ENCODE data around the gene PHOSPHO2. TPM values are rescaled to one million over a fixed set of nuclear protein-coding genes. Genes with fewer than 3 reads are reported as not detected.
"Not testable (repeated sequence)": the region's sequence is repeated elsewhere in the genome, so short reads cannot be mapped to it uniquely, and the experiment has no call there.

Gene PHOSPHO2
- polyA plus RNA-seq, 1 donor, result 18.1 TPM

- no CpG with 5 or more reads among the region's 2 CpGs for WGBS (ENCODE audit: insufficient coverage, low lambda C conversion rate)
- DNase-seq; H3K4me1 ChIP-seq (ENCODE audit: control insufficient read depth, insufficient read depth, low read length); H3K9me3 ChIP-seq (ENCODE audit: control insufficient read depth, low read depth, low read length); H3K4me3 ChIP-seq (ENCODE audit: low read length); H3K27me3 ChIP-seq (ENCODE audit: control insufficient read depth, insufficient read depth, low read length); H3K27ac ChIP-seq (ENCODE audit: low read length): not testable (repeated sequence)
- peaks cover 10% of the 10 kb centered on the region for H3K36me3 ChIP-seq (ENCODE audit: control insufficient read depth, insufficient read depth, low read length)
These were observed 4.9 kb downstream of the PHOSPHO2 start for GRCh38 chr2:169699173-169699572.

GRCh38 chr2:169702996-169703395 is 8.7 kb downstream of the PHOSPHO2 start:
- no peak overlapping the region for H3K4me3 ChIP-seq (ENCODE audit: low read length)
- no peaks in the 10 kb centered on the region for H3K27me3 ChIP-seq (ENCODE audit: control insufficient read depth, insufficient read depth, low read length)
- DNase-seq, result no peak
- 100% methylated on average over 1 of the region's 3 CpGs for WGBS (ENCODE audit: insufficient coverage, low lambda C conversion rate)
- H3K9me3 ChIP-seq (ENCODE audit: control insufficient read depth, low read depth, low read length), result no peaks in the 10 kb centered on the region
- H3K4me1 ChIP-seq (ENCODE audit: control insufficient read depth, insufficient read depth, low read length), result peaks cover 15% of the 10 kb centered on the region
- peaks cover 10% of the 10 kb centered on the region for H3K36me3 ChIP-seq (ENCODE audit: control insufficient read depth, insufficient read depth, low read length)
- H3K27ac ChIP-seq (ENCODE audit: low read length), result no peak overlapping the region

- H3K4me3 ChIP-seq (ENCODE audit: low read length), result no peak overlapping the region
- H3K4me1 ChIP-seq (ENCODE audit: control insufficient read depth, insufficient read depth, low read length), result peaks cover 15% of the 10 kb centered on the region
- H3K9me3 ChIP-seq (ENCODE audit: control insufficient read depth, low read depth, low read length), result no peaks in the 10 kb centered on the region
- peak; percentile 65 to 88 for DNase-seq
- H3K27ac ChIP-seq (ENCODE audit: low read length), result peak overlapping the region; percentile 73
- no peaks in the 10 kb centered on the region for H3K27me3 ChIP-seq (ENCODE audit: control insufficient read depth, insufficient read depth, low read length)
- peaks cover 6% of the 10 kb centered on the region for H3K36me3 ChIP-seq (ENCODE audit: control insufficient read depth, insufficient read depth, low read length)
- no CpG with 5 or more reads among the region's 1 CpG for WGBS (ENCODE audit: insufficient coverage, low lambda C conversion rate)
These were observed 10.0 kb downstream of the PHOSPHO2 start for GRCh38 chr2:169704160-169704708.

GRCh38 chr2:169705927-169706326 is 11.7 kb downstream of the PHOSPHO2 start:
- peaks cover 32% of the 10 kb centered on the region for H3K4me1 ChIP-seq (ENCODE audit: control insufficient read depth, insufficient read depth, low read length)
- H3K4me3 ChIP-seq (ENCODE audit: low read length), result no peak overlapping the region
- WGBS (ENCODE audit: insufficient coverage, low lambda C conversion rate), result 50% methylated on average over 2 of the region's 2 CpGs
- peak in 1 of 2 donors; percentile 45 for DNase-seq
- H3K27me3 ChIP-seq (ENCODE audit: control insufficient read depth, insufficient read depth, low read length), result no peaks in the 10 kb centered on the region
- H3K9me3 ChIP-seq (ENCODE audit: control insufficient read depth, low read depth, low read length), result no peaks in the 10 kb centered on the region
- peaks cover 6% of the 10 kb centered on the region for H3K36me3 ChIP-seq (ENCODE audit: control insufficient read depth, insufficient read depth, low read length)
- H3K27ac ChIP-seq (ENCODE audit: low read length), result peak overlapping the region; percentile 73

GRCh38 chr2:169707626-169708025 is 13.4 kb downstream of the PHOSPHO2 start:
- Histone ChIP-seq H3K4me1 (ENCODE audit: control insufficient read depth, insufficient read depth, low read length) (peaks cover 47% of the 10 kb centered on the region), H3K36me3 (ENCODE audit: control insufficient read depth, insufficient read depth, low read length) (no peaks in the 10 kb centered on the region), H3K27ac (ENCODE audit: low read length) (no peak overlapping the region), H3K9me3 (ENCODE audit: control insufficient read depth, low read depth, low read length) (no peaks in the 10 kb centered on the region), H3K27me3 (ENCODE audit: control insufficient read depth, insufficient read depth, low read length) (no peaks in the 10 kb centered on the region), H3K4me3 (ENCODE audit: low read length) (no peak overlapping the region)
- DNase-seq, result no peak
- no CpG with 5 or more reads among the region's 2 CpGs for WGBS (ENCODE audit: insufficient coverage, low lambda C conversion rate)

- Histone ChIP-seq H3K36me3 (ENCODE audit: control insufficient read depth, insufficient read depth, low read length) (no peaks in the 10 kb centered on the region), H3K27me3 (ENCODE audit: control insufficient read depth, insufficient read depth, low read length) (no peaks in the 10 kb centered on the region), H3K27ac (ENCODE audit: low read length) (peak overlapping the region; percentile 90), H3K4me3 (ENCODE audit: low read length) (no peak overlapping the region), H3K4me1 (ENCODE audit: control insufficient read depth, insufficient read depth, low read length) (peaks cover 57% of the 10 kb centered on the region), H3K9me3 (ENCODE audit: control insufficient read depth, low read depth, low read length) (no peaks in the 10 kb centered on the region)
- no CpG with 5 or more reads among the region's 1 CpG for WGBS (ENCODE audit: insufficient coverage, low lambda C conversion rate)
- no peak for DNase-seq
These were observed 15.1 kb downstream of the PHOSPHO2 start for GRCh38 chr2:169709331-169709730.

- no CpG with 5 or more reads among the region's 1 CpG for WGBS (ENCODE audit: insufficient coverage, low lambda C conversion rate)
- Histone ChIP-seq H3K9me3 (ENCODE audit: control insufficient read depth, low read depth, low read length) (no peaks in the 10 kb centered on the region), H3K36me3 (ENCODE audit: control insufficient read depth, insufficient read depth, low read length) (no peaks in the 10 kb centered on the region), H3K4me1 (ENCODE audit: control insufficient read depth, insufficient read depth, low read length) (peaks cover 63% of the 10 kb centered on the region), H3K27me3 (ENCODE audit: control insufficient read depth, insufficient read depth, low read length) (no peaks in the 10 kb centered on the region), H3K27ac (ENCODE audit: low read length) (peak overlapping the region; percentile 90), H3K4me3 (ENCODE audit: low read length) (no peak overlapping the region)
- peak; percentile 77 to 85 for DNase-seq
These were observed 15.7 kb downstream of the PHOSPHO2 start for GRCh38 chr2:169709981-169710380.

- DNase-seq, result peak; percentile 59 to 75
- no peaks in the 10 kb centered on the region for H3K9me3 ChIP-seq (ENCODE audit: control insufficient read depth, low read depth, low read length)
- no peaks in the 10 kb centered on the region for H3K27me3 ChIP-seq (ENCODE audit: control insufficient read depth, insufficient read depth, low read length)
- peak overlapping the region; percentile 90 for H3K27ac ChIP-seq (ENCODE audit: low read length)
- WGBS (ENCODE audit: insufficient coverage, low lambda C conversion rate), result no CpG with 5 or more reads among the region's 7 CpGs
- H3K4me3 ChIP-seq (ENCODE audit: low read length), result no peak overlapping the region
- H3K4me1 ChIP-seq (ENCODE audit: control insufficient read depth, insufficient read depth, low read length), result peaks cover 69% of the 10 kb centered on the region
- H3K36me3 ChIP-seq (ENCODE audit: control insufficient read depth, insufficient read depth, low read length), result no peaks in the 10 kb centered on the region
These were observed 17.7 kb downstream of the PHOSPHO2 start for GRCh38 chr2:169711751-169712509.

GRCh38 chr2:169712791-169713227 is 18.5 kb downstream of the PHOSPHO2 start:
- Histone ChIP-seq H3K4me1 (ENCODE audit: control insufficient read depth, insufficient read depth, low read length) (peaks cover 78% of the 10 kb centered on the region), H3K36me3 (ENCODE audit: control insufficient read depth, insufficient read depth, low read length) (no peaks in the 10 kb centered on the region), H3K27me3 (ENCODE audit: control insufficient read depth, insufficient read depth, low read length) (no peaks in the 10 kb centered on the region), H3K4me3 (ENCODE audit: low read length) (no peak overlapping the region), H3K27ac (ENCODE audit: low read length) (peak overlapping the region; percentile 90), H3K9me3 (ENCODE audit: control insufficient read depth, low read depth, low read length) (no peaks in the 10 kb centered on the region)
- peak; percentile 93 to 95 for DNase-seq
- WGBS (ENCODE audit: insufficient coverage, low lambda C conversion rate), result no CpG with 5 or more reads among the region's 9 CpGs

GRCh38 chr2:169713331-169713730 is 19.1 kb downstream of the PHOSPHO2 start:
- no peaks in the 10 kb centered on the region for H3K27me3 ChIP-seq (ENCODE audit: control insufficient read depth, insufficient read depth, low read length)
- WGBS (ENCODE audit: insufficient coverage, low lambda C conversion rate), result no CpG with 5 or more reads among the region's 3 CpGs
- H3K4me1 ChIP-seq (ENCODE audit: control insufficient read depth, insufficient read depth, low read length), result peaks cover 78% of the 10 kb centered on the region
- H3K27ac ChIP-seq (ENCODE audit: low read length), result peak overlapping the region; percentile 36
- no peak overlapping the region for H3K4me3 ChIP-seq (ENCODE audit: low read length)
- no peaks in the 10 kb centered on the region for H3K9me3 ChIP-seq (ENCODE audit: control insufficient read depth, low read depth, low read length)
- DNase-seq, result no peak
- H3K36me3 ChIP-seq (ENCODE audit: control insufficient read depth, insufficient read depth, low read length), result no peaks in the 10 kb centered on the region
